ENCODE data around the gene PARD3B.

PARD3B gene

DNA sequence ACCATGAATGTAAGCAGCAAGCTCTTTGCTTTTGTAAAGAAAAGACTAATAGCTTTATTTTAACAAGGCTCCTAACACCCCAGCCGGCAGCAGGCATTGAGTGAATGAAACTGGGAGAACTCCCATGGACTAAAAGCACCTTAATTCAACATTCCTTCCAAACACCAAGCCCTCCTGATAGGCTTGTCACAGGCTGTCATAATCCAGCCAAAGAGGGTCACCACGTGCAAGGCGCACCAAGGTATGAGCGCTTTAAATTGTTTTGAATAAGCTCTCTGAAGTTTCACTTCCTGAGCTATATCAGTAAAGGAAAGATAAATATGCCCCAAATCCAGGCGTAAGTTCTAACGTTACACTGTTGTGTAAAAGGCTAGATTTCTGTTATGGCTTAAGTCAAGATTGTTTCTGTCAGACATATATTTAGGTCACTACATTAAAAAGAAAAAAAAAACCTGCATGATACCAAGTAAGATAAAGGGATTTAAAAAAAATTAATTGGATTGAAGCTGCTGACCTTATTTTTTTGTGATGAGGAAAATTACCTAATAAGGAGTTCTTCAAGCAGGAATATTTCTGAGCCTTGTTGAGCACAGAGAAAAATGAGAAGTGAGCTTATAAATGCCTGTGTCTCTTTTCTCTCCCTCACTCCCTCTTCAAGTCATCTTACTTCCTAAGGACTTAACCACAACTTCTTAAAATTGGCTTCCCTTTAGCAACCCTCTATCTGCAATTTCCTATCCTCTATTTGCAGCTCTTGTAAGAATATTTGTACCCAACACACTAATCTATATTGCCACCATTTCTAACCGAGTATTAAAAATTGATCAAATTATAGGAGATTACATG lies 1000.9 kb downstream of the PARD3B start:
- no peak for DNase-seq

DNA sequence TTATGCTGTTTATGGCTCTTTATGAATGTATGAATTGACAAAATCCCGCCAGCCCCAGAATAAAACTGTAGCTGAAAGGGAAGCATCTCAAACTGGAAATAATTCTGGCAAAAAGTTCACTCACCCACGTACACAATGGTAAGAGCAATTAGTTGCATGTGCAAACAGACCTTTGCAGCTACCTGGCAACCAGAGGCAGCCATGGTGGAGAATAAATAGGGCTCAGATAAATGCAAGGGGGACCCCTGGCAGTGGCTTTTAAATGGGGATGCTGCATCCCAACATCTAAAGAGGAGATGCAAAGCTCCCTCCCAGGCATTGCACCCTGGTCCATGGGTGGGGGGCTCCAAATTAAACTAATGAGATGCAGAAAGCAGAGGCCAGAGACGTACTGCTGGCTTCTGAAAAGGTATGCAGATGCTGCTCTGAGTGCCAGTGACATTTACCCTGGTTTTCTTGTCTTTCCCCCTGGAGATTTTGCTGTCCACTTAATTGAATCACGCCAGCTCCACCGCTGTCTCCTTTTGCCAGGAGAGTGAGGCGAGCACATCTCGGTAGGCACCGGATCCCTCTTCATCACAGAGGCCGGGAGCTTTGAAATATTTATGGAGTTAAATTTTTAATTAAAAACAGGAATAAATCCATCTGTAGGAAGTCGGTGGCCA lies 1010.4 kb downstream of the PARD3B start:
- no peak for DNase-seq

DNA sequence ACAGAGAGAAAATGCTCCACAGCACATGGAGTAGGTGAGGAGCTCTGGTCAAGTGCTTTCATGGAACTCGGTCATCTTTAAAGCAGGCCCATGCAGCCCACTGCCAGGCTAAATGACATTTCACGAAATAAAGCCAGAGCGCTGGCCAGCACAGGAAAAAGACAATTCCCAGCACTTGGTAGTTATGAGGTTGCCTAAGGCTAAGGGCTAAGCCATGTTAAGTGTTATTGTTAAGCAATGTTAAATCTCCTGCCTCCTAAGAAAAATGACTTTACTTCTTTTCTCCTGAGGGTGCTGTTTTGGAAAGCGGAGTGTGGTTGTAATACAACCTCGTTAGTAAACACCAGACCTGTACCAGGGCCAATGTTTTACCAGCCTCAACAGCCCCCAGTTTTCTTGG lies 1011.1 kb downstream of the PARD3B start:
- DNase-seq: no peak

DNA sequence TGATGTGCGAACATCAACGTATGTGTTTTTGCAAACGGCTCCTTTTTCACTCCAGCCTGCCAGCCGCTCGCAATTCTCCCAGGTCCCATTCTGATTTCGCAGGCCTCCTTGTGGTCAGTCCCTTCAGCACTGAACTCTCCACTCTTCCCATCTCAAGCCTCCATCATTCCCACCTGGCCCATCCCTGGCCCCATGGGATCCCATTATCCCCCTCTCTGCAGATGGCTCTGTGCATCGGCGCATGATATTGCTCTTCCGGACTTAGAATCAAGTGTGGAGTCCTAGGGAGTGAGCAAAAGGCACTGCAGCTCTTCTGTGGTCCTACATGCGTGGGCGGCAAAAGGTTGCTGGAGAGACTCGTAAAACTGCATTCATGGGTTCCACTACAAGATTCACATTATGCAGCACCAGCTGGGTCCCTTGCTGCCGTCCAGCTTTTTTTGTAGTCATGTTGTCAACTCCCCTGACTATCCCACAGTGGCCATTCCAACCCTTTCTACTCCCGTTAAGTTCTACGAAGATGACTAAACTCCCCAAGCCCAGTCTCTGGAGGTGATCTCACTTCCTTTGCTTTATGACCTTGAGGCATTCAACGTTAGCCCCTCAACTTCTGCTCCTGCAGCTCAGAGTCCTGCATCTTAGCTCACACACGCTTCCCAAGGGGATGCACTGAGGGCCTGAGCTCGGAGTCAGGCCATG lies 1011.7 kb downstream of the PARD3B start:
- no peak for DNase-seq

DNA sequence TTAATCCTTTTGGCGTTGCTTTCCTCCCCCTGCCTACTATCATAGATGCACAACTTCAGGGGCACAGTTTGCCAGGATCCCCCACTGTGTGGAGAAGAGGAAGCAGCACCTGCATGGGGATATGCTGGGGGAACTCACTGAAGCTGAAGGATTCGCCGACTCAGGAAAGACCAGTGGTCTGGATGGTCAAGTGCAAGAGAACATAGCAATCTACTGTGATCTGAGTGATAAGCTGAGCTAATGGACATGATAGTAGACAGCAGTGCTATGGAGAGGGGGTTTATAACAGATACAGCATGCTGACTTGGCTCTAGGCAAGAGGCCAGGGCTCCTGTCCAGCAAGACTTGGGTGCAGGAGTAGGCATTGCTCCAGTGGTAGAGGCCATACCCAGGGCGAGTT lies 1012.6 kb downstream of the PARD3B start:
- DNase-seq: no peak

DNA sequence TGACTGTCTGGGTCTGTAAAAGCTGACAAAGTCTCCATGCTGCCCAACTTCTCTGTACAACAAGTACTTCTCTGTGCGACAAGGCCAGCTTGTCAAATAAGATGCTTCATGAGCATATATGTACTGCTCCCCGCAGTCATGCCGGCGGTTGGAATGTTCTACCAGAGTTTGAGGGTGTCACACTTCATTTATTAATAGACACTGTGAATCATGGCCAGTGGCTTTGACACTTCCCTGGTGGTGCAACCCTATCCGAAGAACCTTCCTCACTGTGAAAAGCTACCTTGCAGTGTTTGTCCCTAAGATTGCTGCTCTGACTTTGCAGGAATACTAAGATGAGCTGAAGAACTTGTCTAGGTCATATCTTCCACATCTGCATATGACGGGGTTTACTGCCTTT lies 1016.2 kb downstream of the PARD3B start:
- no peak for DNase-seq

DNA sequence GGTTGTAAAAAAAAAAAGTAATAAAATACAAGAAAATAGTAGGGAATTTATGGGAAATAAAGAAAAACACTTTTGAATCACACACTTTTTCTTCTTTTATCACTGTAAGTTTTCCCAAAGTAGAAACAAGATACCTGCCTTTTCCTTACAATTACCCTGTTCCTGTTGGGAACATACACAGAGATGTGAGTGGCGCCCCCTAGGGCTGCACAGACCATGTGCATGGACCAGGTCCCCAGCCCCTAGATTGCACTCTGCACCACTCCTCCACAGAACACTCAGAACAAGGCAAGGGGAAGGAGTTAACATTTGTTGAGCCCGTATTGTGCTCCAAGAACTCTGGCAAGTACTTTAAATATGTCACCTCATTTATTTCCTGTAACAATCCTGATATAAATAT lies 1018.4 kb downstream of the PARD3B start:
- no peak for DNase-seq

DNA sequence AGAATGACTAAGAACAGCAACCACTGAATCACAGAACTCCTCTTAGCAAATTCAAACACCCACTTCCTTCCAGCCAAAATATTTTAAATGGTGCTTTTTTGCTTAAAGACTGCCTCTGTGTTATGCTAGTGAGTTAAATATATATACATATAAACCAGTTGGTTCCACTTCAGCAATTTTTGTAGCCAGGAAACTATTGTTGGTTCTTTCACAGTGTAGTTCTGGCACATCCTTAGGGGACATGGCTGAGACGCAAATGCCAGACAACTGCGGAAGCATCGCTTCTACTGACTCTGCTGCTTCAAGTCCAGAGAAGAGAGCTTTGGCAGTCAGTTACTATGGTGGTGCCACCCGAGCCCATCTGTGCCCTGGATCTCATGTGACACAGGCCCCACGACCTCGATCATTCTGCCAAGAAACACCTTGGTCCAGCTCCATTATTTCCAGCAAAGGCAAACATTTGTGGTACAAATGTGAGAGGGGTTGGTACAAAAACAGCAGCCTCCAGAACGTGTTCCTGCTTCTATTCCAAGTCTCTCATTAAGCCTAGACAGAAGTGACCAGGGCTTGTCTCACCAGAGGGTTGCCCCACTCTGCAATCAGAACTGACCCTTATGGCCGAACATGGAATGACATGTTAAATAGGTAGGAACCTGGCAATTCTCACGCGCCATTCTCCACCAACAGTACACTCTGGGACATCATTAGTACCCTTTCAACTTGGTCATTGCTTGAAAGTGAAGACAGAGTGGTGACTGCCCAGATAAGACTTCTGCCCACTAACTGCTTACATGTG lies 1019.3 kb downstream of the PARD3B start:
- DNase-seq: no peak

DNA sequence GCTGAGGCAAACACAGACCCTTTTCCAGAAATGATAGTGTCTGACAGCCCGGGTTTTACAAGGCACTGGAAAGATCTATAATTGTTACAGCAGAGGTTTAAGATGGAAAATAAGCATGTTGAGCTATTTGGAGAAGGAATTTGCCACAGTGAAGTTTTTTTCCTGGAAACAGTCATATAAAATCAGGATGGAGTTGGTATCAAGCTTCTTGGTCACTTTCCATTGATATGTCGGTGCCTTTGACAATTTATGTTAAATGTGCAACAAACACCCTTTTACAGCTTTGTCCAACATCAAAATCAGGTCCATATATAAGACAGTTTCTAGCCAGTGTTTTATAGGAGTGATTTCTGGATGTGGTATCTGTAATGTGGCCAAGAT lies 1019.9 kb downstream of the PARD3B start:
- DNase-seq: no peak

DNA sequence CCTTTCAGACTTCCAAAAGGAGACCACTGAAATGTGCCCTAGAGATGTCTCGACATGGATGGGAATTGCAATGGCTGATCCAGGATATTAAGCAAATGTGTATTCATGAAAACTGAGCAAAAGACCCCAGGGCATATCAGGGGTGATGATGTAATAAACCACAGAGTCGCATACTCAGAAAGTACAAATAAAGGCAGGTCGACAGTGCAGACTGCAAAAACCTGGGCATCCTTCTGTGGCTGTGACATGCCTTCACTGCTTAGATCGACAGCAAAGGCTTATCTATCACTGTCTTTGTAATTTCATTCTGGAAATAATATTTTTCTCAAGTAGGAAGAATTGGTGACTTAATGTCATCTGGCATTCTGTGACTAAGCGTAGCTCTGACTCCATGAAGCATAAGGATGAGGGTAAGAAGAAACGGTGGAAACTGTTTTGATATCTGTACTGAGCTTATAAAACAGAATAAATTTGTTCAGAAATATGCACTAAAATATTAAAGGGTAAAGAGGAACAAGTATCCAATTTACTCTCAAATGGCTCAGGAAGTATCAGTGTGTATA lies 1021.4 kb downstream of the PARD3B start:
- DNase-seq: no peak

DNA sequence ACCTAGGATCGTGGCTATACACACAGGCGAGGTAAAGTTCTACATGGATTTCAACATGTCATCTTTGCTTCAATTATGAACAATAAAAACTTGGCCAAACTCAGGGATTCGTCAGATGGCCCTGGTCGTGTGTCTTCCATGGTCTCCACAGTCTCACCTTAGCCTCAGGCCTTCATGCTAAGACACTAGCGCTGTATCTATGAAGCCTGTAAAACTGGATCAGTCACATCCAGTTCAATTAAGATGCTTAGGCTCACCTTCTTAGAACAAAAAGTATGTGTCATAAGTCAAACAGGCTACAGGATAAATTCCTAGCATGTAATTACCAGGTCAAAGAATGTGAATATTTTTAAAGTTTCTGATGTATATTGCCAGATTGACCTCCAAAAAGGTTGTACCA lies 1023.3 kb downstream of the PARD3B start:
- DNase-seq: no peak

DNA sequence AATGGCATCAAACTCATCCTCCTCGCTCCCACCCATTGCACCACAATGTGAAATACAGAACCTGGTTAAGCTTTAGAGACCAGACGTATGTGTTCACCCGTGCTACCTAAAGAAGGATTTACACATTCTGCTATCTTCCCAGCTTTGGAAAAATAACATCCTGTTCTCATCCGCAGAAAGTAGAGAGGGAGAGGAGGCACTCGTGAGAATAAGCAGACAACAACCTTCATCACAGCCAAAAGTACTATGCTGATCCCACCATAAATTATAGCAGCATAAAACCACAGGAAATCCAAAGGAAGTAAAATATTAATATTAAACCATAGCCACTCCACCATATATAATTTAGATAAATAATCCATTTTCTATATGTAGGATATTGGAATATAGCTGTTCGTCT lies 1025.4 kb downstream of the PARD3B start:
- DNase-seq: no peak

DNA sequence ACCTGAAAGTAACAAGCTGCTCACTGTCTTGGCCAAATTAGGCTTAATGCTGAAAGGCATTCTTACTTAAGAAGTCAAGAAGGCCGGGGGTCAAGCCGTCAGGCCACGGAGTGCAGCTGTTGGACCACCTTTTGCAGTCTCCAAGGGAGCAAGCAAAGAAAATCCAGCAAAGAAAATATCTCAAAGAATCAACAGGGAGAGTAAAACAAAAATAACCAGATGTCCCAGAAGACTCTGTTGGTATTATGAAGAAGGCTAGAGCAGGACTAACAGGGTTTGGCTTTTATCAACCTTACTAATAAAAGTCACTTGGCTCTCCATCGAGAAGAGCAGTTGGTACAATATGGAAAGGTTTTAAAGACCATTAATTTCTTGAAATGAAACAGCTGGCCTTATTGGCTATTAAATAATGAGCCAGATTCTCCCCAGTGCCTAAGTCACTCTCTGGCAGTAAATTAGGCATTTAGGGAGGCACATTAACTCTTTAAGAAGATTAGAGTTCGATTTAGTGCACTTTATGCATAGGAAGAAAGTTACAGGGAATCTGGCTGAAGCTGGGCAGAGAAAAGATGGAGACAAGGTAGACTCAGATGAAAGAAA lies 1026.2 kb downstream of the PARD3B start:
- DNase-seq: no peak

DNA sequence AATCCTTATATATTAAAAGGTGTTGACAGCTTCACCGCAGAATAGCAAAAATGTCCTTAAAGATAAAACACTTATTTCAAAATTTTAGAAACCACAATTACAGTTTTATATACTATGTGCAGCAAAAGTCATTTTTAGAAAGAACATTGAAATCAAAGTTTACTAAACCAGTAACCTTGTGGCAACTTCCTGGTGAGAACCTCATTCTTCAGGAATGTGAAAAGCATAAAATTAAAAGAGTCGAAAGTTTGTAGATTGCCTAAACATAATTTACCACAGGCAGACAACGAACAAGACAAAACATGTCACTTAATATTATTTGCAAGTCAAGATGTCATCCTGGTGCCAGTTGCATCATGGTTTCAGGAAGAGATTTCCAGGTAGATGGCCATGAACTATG lies 1028.7 kb downstream of the PARD3B start:
- DNase-seq: no peak

DNA sequence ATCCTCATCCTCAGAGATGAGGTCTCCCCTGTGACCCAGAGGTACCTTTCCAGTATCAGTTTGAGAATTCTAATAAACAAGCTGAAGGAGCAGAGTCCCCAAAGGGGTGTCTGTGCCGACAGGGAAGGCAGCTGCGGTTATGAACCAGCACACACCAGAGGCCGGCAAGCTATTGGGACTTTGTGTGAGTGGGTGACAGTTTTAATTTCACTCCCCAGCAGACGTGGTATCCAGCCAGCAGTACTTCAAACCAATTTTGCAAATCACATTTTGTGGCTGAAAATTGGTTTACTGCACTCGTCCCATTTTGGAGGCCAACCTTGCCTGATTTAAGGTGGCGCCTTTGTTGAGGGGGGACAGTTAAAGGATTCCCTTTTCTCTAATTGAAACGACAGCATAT lies 1034.1 kb downstream of the PARD3B start:
- no peak for DNase-seq

DNA sequence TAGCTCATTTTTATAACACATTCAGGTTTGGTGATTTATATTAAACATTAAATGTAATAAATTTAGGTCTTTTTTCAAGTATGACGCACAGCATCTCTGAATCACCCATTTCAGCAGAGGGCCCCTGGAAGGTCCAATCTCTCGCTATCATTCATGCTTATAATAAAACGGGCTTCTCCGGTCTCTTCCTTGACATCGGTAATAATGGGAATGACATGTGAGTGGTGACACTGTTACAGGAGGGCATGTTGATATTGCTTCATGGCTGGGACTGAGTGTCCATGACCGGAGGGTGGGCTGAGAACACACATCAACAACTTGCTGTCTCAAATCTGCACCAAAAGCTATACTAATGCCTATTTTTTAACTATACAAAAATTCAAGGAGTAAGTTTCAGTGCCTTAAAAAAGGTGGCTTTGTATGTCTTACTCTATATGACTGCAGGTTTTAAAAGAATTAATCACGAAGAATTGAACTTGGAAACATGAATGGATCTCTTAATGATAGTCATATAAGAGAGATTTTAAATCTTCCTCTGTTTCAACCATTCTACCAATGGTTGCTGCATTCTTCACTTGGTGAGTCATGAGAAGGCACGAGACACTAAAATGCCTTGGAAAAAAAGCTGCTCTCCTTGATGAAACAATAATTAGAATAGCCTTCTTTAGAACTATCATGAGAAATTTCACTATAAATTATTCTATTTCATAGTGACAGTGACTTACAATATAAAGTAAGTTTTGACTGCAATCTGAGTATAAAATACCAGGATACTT lies 1035.1 kb downstream of the PARD3B start:
- no peak for DNase-seq

DNA sequence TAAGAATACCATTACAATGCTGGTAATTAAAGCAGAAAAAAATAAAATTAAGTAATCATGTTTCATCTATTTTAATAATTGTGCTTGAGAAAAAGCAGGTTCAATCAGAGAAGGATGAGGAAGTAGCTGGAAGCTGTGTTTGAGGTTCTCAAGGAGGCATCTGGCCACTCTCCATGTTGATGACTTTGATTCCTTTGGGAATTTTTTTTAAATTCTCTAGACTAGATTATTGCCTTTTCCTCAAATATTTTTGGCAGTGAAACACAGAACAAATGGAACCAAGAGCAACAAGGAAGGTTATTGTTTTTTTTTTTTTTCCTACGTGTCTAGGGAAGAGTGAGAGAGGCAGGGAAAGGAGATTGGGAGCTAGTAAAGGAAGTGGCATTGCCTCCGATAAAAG lies 1037.1 kb downstream of the PARD3B start:
- no peak for DNase-seq

DNA sequence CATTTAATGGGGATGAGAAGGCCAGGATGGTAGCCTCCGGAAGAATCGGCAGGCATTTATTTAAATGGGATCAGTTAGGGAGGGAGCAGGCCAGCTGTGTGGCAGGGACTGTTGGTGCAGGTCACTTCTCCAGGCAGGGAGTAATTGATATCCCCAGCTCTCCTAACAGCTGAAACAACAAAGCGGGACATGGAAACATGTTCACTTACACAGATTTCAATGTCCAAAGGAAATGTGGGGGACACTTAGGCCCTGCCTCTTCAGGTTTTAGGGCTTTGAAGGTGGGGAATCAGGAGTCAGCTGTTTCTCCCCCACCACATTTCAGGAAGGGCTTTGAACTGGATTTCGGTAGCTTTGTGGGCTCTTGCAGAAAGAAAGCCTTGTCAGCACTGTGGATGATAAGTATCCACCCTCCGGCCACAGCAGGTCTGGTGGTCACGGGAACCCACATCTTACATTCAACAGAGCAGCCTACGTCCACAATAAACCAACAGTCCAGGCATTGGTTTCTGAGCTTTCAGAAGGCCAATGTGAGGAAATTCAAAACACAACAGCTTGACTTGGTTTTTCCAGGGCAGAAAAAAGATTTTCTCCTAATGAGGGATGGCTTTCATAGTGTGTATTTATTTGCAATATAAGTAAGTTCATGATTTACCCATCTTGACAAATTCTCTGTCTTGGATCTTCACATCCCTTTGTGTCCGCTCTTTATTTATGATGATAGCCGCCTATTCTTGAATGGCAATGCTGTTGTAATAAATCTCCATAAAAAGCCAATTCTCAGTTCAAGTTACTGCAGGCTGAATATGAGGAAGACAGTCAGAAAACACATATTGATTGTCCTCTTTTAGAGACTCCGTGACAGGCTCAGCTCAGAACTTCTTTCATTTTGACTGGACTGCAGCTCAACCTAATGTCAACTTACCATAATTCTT lies 1040.4 kb downstream of the PARD3B start:
- no peak for DNase-seq

DNA sequence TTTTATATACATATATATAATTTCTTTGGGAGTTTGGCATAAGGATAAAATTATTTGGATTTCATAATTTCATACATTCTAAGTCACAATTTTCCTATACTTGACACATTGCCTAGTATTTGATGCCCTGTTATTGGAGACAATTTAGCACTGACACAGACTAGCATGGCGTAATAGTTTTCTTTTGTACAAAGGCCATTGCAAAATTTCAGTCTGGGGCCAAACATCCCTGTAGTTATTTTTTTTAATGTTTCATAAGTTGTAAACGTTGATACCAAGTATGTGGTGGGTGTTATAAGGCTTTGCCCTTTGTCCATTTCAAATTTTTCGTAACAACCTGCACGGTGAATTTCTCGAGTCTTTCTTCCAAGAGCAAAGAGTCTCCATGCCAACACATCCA lies 1041.4 kb downstream of the PARD3B start:
- no peak for DNase-seq

DNA sequence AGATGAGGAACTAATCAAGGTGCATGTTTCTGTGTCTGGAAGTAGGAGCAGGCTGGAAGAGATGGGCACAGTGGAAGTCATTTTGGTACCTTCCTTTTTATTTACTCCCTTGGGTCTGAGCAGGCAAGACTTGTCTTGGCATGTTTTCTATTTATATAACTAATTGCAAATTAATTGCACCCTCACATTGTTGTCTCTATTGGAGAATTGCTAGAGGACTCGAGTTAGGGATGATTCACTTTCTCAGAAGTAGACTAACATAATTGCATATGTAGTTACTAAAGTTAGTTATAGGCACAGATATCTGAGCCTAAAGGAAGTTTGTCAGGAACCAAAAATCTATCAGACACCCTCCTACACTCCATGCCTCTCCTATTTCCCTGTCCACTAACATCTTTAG lies 1044.2 kb downstream of the PARD3B start:
- DNase-seq: no peak

DNA sequence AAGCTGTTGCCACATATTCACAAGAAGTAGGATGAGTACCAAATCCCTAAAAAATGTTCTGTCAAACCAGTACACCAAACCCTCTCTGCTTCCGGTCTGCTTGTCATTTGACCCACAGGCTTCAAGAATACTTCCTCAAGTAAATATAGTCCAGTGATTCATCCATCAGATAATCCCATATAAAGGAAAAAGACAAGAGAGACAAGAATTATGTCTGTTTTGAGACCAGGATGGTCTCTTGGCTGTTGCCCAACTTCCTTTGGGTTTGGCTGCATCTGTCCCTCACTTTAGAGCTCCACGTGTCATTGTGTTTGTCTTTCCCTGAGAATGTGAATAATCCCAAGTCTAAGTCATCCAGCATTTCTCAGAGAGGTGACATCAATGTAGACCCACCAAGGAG lies 1045.5 kb downstream of the PARD3B start:
- no peak for DNase-seq

Data from activated CD8-positive, alpha-beta memory T cell treated with anti-CD3 and anti-CD28 coated beads for 24 hours (primary cell).